ENCODE results near the gene ITGA2B. TPM values are rescaled to one million over a fixed set of nuclear protein-coding genes. Genes with fewer than 3 reads are reported as not detected.

ITGA2B gene
- total RNA-seq, 6 donors from 2014 or later, result 3.0 to 18.1 (median 7.5) TPM

- Histone ChIP-seq H3K4me1 (peaks cover 0 to 18% (median 13%) of the 10 kb centered on the region in 4 donors), H3K27ac (peak overlapping the region in 1 of 4 donors; percentile 52), H3K9me3 (no peaks in the 10 kb centered on the region), H3K4me3 (no peak overlapping the region), H3K27me3 (no peaks in the 10 kb centered on the region), H3K36me3 (no peaks in the 10 kb centered on the region)
- DNase-seq, result no peak
- no peak for ATAC-seq (ENCODE audit: low FRiP score in 2 of 2)
- WGBS, 2 donors, result 45 to 48% methylated on average over 4 to 5 of the region's 5 CpGs
- TF ChIP-seq EP300 (IDR thresholded peaks at IDR 0.05) (no peak), POLR2A (IDR thresholded peaks at IDR 0.05) (no peak), POLR2AphosphoS5 (IDR thresholded peaks at IDR 0.05) (no peak)
- TF ChIP-seq, protein P1, sequence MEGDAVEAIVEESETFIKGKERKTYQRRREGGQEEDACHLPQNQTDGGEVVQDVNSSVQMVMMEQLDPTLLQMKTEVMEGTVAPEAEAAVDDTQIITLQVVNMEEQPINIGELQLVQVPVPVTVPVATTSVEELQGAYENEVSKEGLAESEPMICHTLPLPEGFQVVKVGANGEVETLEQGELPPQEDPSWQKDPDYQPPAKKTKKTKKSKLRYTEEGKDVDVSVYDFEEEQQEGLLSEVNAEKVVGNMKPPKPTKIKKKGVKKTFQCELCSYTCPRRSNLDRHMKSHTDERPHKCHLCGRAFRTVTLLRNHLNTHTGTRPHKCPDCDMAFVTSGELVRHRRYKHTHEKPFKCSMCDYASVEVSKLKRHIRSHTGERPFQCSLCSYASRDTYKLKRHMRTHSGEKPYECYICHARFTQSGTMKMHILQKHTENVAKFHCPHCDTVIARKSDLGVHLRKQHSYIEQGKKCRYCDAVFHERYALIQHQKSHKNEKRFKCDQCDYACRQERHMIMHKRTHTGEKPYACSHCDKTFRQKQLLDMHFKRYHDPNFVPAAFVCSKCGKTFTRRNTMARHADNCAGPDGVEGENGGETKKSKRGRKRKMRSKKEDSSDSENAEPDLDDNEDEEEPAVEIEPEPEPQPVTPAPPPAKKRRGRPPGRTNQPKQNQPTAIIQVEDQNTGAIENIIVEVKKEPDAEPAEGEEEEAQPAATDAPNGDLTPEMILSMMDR (IDR thresholded peaks at IDR 0.05), result no peak
These were observed 53.5 kb downstream of the ITGA2B start for GRCh38 chr17:44335968-44336367.

GRCh38 chr17:44335564-44335963 is 53.9 kb downstream of the ITGA2B start:
- peaks cover 0 to 20% (median 15%) of the 10 kb centered on the region in 4 donors for H3K4me1 ChIP-seq
- TF ChIP-seq POLR2AphosphoS5 (IDR thresholded peaks at IDR 0.05) (no peak), EP300 (IDR thresholded peaks at IDR 0.05) (no peak)
- H3K4me3 ChIP-seq, result no peak overlapping the region
- DNase-seq (peak in 1 of 2 donors; percentile 45), ATAC-seq (ENCODE audit: low FRiP score in 2 of 2) (peak in 1 of 2 donors; percentile 32)
- 71 to 92% methylated on average over 3 of the region's 3 CpGs for WGBS, 2 donors
- H3K27ac ChIP-seq, result peak overlapping the region in 1 of 4 donors; percentile 70
- no peaks in the 10 kb centered on the region for H3K36me3 ChIP-seq
- H3K9me3 ChIP-seq, result no peaks in the 10 kb centered on the region
- no peaks in the 10 kb centered on the region for H3K27me3 ChIP-seq

DNA sequence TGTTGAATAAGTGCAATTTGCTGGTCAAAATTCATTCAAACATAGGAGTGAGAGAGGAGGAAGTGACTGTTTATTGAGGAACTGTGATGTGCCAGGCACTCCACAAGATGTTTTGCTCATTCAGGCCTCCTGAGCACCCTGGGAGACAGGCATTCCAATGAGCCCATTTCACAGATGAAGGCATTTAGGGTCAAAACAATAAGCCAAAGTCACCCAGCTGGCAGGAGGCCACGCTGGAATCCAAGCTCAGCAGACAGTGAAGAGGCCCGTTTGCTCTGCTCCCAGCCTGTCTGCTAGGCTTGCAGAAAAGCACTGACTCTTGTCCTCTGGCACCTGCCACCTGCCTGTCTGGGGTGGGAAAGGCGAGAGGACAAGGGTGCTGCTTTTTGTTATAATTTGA is 54.7 kb downstream of the ITGA2B start:
- DNase-seq, result no peak
- TF ChIP-seq POLR2AphosphoS5 (IDR thresholded peaks at IDR 0.05) (no peak), EP300 (IDR thresholded peaks at IDR 0.05) (no peak), POLR2A (IDR thresholded peaks at IDR 0.05) (no peak)
- TF ChIP-seq, protein P1 (IDR thresholded peaks at IDR 0.05), result no peak
- 35 to 50% methylated on average over 2 to 3 of the region's 3 CpGs for WGBS, 2 donors
- Histone ChIP-seq H3K36me3 (no peaks in the 10 kb centered on the region), H3K4me3 (no peak overlapping the region), H3K9me3 (no peaks in the 10 kb centered on the region), H3K27ac (peak overlapping the region in 3 of 4 donors; percentile 53 to 74 (median 70)), H3K4me1 (peaks cover 0 to 20% (median 15%) of the 10 kb centered on the region in 4 donors), H3K27me3 (no peaks in the 10 kb centered on the region)
- peak in 1 of 2 donors; percentile 55 for ATAC-seq (ENCODE audit: low FRiP score in 2 of 2)

DNA sequence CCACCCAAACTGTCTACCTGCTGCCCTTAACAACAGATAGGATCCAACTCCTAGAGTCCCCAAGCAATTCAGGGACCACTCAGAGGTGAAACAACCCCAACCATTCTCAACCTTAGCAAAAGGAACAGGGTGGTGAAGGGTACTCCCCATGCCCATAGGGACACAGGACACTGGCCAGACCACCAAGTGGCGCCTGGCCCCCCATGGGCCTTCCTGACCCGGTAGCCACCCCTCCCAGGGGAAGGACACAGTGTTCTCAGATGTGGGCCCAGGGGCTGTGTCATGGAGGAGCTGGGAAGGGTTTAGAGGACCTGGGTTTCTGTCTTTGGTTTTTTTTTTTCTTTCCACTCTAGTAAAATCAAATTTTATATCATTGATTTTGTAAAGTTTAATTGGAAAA is 55.1 kb downstream of the ITGA2B start:
- DNase-seq (no peak), ATAC-seq (ENCODE audit: low FRiP score in 2 of 2) (peak in 1 of 2 donors; percentile 30)
- H3K4me3 ChIP-seq, result no peak overlapping the region
- H3K9me3 ChIP-seq, result no peaks in the 10 kb centered on the region
- peak overlapping the region in 3 of 4 donors; percentile 53 to 74 (median 70) for H3K27ac ChIP-seq
- no peaks in the 10 kb centered on the region for H3K27me3 ChIP-seq
- peaks cover 0 to 20% (median 15%) of the 10 kb centered on the region in 4 donors for H3K4me1 ChIP-seq
- TF ChIP-seq POLR2A (IDR thresholded peaks at IDR 0.05) (no peak), EP300 (IDR thresholded peaks at IDR 0.05) (no peak), POLR2AphosphoS5 (IDR thresholded peaks at IDR 0.05) (no peak)
- TF ChIP-seq, protein P1 (IDR thresholded peaks at IDR 0.05), result no peak
- H3K36me3 ChIP-seq, result no peaks in the 10 kb centered on the region
- WGBS, 2 donors, result 34 to 41% methylated on average over 2 of the region's 2 CpGs

GRCh38 chr17:44333371-44333770 is 56.1 kb downstream of the ITGA2B start:
- DNase-seq (peak in 1 of 2 donors; percentile 85), ATAC-seq (ENCODE audit: low FRiP score in 2 of 2) (peak; percentile 57 to 73)
- peaks cover 0 to 20% (median 15%) of the 10 kb centered on the region in 4 donors for H3K4me1 ChIP-seq
- H3K9me3 ChIP-seq, result no peaks in the 10 kb centered on the region
- peak overlapping the region; percentile 22 to 74 (median 62) for H3K27ac ChIP-seq
- 54 to 57% methylated on average over 5 of the region's 5 CpGs for WGBS, 2 donors
- no peak for TF ChIP-seq POLR2A (IDR thresholded peaks at IDR 0.05)
- no peak for TF ChIP-seq EP300 (IDR thresholded peaks at IDR 0.05)
- TF ChIP-seq, protein P1 (IDR thresholded peaks at IDR 0.05), result no peak
- no peak for TF ChIP-seq POLR2AphosphoS5 (IDR thresholded peaks at IDR 0.05)
- H3K36me3 ChIP-seq, result no peaks in the 10 kb centered on the region
- H3K27me3 ChIP-seq, result no peaks in the 10 kb centered on the region
- H3K4me3 ChIP-seq, result no peak overlapping the region

Measured in upper lobe of left lung (tissue), 6 donors.